GM12872 (cell line): ENCODE data around the gene GATAD2A.

Source experiments
- TF ChIP-seq, protein P1 (sequence below): IDR thresholded peaks from 3 replicates; pipeline ENCODE4 v1.5.1; 2011; ENCODE audit warnings: low read depth, mild to moderate bottlenecking, low read length, moderate library complexity; ENCODE audit not compliant: insufficient read depth

Gene GATAD2A

GRCh38 chr19:19499272-19499995 is 94.0 kb downstream of the GATAD2A start:
- TF ChIP-seq, protein P1, sequence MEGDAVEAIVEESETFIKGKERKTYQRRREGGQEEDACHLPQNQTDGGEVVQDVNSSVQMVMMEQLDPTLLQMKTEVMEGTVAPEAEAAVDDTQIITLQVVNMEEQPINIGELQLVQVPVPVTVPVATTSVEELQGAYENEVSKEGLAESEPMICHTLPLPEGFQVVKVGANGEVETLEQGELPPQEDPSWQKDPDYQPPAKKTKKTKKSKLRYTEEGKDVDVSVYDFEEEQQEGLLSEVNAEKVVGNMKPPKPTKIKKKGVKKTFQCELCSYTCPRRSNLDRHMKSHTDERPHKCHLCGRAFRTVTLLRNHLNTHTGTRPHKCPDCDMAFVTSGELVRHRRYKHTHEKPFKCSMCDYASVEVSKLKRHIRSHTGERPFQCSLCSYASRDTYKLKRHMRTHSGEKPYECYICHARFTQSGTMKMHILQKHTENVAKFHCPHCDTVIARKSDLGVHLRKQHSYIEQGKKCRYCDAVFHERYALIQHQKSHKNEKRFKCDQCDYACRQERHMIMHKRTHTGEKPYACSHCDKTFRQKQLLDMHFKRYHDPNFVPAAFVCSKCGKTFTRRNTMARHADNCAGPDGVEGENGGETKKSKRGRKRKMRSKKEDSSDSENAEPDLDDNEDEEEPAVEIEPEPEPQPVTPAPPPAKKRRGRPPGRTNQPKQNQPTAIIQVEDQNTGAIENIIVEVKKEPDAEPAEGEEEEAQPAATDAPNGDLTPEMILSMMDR: no peak

DNA sequence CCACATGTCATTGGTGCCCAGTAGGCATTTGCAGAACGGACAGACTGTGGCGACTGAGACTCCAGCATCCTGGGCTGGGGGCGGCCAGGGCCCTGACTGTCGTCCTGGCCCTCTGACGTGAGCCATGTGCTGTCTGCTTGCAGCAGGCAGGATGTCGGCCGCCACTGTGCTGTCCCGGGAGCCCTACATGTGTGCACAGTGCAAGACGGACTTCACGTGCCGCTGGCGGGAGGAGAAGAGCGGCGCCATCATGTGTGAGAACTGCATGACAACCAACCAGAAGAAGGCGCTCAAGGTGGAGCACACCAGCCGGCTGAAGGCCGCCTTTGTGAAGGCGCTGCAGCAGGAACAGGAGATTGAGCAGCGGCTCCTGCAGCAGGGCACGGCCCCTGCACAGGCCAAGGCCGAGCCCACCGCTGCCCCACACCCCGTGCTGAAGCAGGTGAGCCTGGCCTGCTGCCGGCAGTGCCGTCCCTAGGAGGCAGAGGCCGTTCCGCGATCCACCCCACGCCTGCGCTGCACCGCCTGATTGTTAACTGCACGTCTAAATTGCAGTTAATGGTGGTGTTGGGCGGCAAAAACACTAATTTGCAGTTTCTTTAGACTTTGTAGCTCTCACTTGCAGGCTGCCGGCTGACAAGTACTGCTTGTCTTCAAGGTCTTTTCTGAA is 95.6 kb downstream of the GATAD2A start:
- TF ChIP-seq, protein P1: no peak

DNA sequence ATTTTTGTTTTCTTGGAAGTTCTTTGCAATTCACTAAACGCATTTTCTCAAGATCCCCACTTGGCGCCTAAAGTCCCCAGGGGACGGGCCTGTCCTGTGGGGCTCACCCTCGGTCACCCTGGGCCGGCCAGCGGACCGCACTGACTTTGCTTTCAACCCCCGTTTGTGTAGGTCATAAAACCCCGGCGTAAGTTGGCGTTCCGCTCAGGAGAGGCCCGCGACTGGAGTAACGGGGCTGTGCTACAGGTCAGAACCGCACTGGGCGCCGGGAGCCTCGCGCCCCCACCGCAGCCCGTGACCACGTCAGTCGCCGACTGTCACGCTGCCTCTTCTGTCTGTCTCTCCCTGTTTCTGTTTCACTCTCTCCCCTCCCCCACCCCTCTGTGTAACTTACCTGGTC is 96.3 kb downstream of the GATAD2A start:
- TF ChIP-seq, protein P1: no peak

GRCh38 chr19:19502281-19502680 is 96.8 kb downstream of the GATAD2A start:
- TF ChIP-seq, protein P1: no peak

DNA sequence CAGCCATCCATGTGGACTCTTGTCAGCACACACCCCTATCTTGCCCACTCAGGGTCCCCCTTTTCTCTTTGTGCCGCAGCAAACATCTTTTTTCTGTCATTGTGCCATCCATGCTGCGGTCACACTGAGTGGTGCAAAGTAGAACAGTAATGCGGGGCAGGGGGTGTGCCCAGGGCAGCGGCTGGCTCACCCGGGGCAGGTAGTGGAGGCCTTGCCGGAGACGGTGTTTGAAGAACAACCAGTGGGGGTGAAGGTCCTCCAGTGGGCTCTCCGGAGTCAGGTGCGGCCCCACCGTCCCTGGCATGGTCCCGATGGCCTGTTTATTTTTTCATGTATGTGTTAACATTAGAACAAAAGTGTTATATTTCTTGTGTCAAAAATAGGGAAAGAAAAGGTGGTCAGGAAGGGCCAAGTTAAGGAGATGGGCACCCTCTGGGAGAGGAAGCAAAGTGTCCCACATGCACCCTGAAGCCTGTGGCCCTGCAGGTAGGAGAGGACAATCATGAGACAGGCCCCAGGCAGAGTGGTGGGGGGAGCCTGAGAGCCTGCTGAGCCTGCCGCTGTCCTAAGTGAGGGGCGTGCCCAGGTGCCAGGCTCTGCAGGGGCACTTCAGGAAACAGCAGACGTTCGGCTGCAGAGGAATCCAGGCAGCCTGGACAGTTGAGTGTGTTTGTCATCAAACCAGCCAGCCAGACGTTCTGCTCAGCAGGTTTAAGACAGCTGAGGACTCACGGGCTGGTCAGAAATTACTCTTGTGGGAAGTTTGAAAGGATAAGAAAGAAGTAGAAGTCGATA is 97.5 kb downstream of the GATAD2A start:
- TF ChIP-seq, protein P1: no peak

GRCh38 chr19:19504754-19505668 is 99.5 kb downstream of the GATAD2A start:
- TF ChIP-seq, protein P1: no peak
